HG03565 (cell line): ENCODE measurements around the gene ERFL.
"Not testable (repeated sequence)": the region's sequence is repeated elsewhere in the genome, so short reads cannot be mapped to it uniquely, and the experiment has no call there.

Source experiments
- ATAC-seq: cut with Tn5 transposase; IDR thresholded peaks from one replicate; pipeline ENCODE4 v1.9.1; 2021; ENCODE audit warnings: mild to moderate bottlenecking, moderate library complexity; ENCODE audit not compliant: unreplicated experiment

Gene ERFL

DNA sequence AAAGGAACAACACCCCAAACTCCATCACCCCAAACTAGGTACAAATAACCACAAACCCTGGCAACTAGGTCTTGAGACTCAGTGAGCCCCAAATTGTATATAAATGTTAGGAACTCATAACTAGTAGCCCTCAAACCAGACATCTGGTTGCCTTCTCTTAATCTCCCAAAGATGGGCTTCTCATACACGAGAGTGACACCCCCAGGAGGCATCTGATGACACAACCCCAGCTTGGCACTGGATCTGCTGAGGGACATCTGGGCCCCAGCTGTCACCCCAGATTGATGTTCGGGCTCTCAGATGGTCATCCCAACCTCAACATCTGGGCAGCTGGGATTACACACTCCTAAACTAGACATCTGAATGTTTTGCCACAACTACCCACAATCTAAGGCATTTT is 16.1 kb upstream of the ERFL start:
- no peak for ATAC-seq

DNA sequence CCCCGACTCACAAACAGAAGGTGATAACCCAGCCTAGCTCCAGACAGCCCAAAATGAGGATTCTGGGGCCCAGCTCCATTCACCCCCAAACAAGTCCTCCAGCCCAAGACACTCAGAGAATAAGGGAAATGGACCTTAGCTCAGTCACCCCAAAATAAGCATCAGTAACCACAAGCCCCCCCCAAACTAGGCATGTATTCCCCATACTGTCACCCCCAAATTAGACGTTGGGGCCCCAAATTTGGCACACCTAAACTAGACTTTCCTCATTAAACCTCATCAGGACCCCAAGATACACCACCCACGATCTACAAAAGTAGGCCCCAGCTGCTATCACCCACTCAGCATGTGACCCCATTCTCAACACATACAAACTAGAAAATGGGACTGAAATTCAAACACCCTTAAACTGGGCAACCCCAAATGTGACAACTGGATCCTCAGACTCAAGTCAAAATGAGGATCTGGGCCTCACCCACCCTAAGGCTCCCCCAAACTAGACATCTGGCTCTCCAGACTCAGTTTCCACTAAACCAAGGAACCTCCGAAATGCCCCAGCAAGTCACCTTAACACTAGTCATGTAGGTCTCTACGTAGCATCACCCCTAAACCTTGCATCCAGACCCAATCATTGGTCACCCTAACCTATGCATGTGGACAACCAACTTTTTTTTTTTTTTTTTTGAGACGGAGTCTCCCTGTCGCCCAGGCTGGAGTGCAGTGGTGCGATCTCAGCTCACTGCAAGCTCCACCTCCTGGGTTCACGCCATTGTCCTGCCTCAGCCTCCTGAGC is 13.4 kb upstream of the ERFL start:
- ATAC-seq = no peak

DNA sequence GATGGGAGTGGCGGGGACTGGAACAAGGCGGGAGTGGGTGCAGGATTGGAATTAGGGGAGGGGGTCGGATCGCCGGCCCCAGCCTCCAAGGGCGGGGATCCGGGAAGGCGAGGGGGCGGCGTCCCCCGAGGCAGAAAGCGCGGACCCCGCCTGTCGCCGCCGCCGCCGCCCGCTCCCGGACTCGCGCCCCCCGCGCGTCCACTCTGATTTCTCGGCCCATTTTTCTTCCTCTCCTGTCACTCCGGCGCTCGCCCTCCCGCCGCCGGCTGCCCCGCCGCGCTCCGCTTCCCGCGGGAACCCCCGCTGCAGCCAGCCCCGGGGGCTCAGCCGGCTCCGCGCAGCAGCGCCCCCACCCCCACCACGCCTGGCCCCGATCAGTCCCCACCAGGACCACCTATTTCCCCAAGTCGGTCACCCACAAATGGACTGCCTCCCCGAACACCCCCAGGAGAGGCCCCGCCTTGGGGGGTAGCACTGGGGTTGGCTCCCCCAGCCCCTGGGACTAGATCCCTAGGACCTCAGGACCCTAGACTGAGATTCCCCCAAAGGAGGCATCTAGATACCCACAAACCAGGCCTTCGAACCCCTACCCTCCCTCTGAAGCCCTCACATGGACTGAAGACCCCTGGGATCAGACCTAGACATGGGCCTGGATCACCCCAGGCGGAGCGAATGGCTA is 12.6 kb upstream of the ERFL start:
- no peak for ATAC-seq

GRCh38 chr19:41939861-41940730 is 11.8 kb upstream of the ERFL start:
- no peak for ATAC-seq

- not testable (repeated sequence) for ATAC-seq
Observed at GRCh38 chr19:41939209-41939608, 11.0 kb upstream of the ERFL start.

DNA sequence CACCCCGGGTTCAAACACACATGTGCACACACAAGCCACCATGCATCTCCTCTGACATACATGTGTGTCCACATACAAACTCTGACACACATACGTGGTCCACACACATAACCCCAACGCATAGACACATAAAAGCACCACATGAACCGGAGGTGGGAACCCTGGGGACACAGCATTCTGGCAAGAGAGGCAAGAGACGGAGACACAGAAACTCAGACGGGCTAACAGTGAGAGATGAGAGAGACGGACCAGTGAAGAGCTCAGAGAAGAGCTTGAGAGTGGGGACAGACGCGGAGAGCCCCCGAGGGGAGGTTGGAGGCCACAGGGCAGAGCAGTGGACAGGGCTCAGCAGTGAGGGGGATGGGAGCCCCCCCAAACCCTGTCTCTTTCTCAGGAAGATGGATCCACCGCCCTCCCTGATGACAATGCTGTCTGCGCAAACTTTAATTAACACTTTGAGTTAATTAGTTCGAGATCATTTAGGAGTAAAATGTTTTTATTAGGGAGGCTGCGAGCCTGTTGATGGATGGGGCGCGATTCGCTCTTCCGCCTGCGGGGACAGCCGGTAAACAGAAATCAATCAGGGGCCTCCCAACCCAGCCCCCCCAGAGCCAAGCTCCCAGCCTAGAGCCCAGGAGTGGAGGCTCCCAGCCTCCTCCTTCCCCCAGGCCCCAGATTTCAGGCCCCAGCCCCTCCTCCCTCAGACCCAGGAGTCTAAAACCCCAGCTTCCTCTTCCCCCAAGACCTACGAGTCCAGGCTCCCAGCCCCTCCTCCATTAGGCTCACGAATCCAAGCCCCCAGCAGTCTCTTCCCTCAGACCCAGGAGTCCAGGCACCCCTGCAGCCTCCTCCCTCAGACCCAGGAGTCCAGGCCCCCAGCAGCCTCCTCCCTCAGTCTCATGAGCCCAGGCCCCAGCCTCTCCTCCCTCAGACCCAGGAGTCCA is 9.5 kb upstream of the ERFL start:
- no peak for ATAC-seq

GRCh38 chr19:41936961-41937360 is 8.7 kb upstream of the ERFL start:
- ATAC-seq = no peak

DNA sequence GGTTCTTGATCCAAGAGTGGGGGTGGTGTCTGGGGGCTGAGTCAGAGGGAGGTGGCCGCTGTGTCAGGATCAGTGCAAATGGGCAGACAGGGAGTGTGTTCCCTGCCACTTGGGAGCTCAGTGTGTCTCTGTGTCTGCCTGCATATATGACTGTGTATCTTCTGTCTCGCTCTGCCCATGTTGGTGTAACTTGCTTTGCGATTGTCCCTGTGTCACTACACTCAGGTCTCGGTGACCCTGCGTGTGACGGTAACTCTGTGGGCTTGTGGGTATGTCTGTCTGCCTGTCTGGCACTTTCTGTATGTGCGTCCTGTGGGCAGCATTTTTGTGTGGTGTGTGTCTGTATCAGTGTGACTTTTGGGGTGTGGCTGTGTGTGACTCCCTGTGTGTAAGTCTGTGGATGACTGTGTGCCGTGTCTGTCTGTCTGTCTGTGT is 8.2 kb upstream of the ERFL start:
- ATAC-seq = no peak

DNA sequence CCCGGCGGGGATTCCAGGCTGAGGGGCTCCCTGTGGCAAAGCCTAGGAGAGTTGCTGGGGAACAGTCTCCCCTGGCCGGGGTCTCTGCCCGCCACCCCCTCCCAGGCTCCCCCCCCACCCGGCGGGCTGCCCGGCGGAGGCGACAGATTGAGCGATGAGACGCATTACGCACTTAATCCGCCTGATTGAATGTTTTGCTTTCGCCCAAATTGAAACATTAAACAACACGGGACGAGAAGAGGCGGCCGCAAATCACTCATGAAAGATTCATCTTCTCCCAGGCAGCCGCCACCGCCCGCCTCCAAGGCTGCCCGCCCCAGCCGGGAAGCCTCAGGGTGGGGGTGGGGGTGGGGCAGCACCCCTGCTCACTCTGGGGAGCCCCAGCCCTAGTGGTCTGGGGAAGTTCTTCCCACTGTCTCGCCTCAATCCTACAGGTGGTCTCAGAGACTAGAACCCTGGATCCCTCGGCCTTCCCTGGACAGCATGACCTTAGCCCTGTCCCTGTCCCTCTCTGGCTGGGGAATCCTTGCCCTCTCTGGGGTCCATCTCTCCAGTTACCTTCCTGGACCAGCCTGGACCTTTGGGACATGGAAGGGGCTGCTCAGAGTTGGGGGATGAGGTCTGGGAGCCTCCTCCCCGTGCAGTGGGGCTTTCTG is 7.6 kb upstream of the ERFL start:
- ATAC-seq = no peak

DNA sequence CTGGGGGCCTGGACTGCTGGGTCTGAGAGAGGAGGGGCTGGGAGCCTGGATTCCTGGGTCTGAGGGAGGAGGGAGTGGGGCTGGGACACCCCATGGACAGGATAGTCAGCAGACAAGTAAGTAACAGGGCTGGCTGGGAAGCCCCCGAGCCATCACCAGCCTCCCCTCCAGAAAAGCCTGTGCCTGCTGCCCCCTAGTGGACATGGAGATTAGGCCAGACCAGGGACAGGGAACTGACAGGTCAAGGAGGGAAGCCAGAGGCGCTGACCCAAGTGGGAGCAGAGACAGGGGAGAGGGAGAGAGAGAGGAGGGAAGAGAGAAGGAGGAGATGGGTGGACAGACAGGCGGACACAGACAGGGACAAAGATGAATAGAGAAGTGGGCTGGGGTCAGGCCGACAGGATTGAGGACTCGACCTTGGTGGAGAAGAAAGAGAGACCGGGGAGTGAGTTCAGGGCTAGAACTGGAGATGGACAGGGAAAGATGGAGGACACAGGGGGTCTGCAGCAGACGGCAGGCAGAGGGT is 6.7 kb upstream of the ERFL start:
- no peak for ATAC-seq

- ATAC-seq = no peak
Observed at GRCh38 chr19:41933693-41934426, 5.6 kb upstream of the ERFL start.

DNA sequence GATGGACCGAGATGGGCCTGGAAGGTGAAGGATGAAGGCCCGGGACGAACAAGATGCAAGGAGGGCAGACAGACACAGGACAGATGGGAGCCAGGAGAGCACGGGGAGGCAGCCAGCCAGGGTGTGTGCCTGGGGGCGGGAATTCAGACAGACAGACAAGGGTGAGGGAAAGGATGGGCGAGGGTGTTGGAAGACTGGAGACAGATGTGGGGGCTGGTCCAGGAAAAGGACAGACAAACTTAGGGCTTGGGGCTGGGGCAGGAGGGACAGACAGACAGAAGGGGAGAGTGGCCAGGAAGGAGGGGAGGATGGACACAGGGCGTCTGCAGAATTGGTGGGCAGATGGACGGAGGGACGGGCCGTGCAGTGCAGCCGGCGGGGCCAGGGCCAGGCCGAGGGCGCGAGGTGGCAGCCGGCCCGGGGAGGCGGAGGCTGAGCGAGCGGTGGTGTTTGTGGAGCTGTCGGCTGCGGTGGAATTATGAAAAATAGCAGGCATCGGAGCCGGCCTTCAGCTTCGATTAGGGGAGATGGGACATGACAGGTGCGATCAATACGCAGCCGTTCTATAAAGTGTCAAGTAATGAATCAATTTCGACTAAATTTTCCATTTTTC is 4.6 kb upstream of the ERFL start:
- ATAC-seq = no peak

- ATAC-seq = no peak
Observed at GRCh38 chr19:41932259-41932719, 4.0 kb upstream of the ERFL start.

- ATAC-seq = no peak
Observed at GRCh38 chr19:41930926-41931592, 2.8 kb upstream of the ERFL start.

GRCh38 chr19:41930322-41930722 is 2.1 kb upstream of the ERFL start:
- no peak for ATAC-seq

DNA sequence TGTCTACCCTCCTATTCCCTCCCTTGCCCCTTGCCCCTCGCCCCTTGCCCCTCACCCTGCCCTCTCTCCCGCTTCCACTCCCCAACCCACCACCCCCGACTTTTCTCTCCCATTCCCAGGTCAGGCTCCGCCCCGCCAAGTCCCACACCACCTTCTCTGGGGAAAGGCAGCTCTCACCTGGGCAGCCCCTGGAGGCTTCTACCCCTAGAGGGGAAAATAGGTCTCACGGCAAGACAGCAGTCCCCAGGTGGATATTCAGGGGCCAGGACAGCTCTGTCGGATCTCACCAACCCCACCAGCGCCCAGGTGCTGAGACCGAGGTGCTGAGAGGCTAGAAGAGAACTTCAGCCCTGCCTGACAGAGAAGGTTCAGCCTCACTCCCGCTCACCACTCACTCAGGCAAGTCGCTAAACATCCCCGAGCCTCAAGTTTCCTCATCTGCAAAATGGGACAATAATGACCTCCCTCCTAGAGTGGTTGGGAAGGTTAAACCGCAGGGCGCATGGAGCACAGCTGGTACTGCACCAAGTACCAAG is 1.4 kb upstream of the ERFL start:
- no peak for ATAC-seq

GRCh38 chr19:41928754-41929535 is 696 bp upstream of the ERFL start:
- no peak for ATAC-seq
